ENCODE measurements around the gene PLXDC2. TPM values are rescaled to one million over a fixed set of nuclear protein-coding genes. Genes with fewer than 3 reads are reported as not detected.

PLXDC2 gene
- total and polyA plus RNA-seq, 4 donors: 11.8 to 99.6 (median 40.8) TPM

- Histone ChIP-seq H3K36me3 (ENCODE audit: control insufficient read depth in 4 of 4, insufficient read depth in 4 of 4, low read length in 4 of 4) (peaks cover 0 to 30% (median 10%) of the 10 kb centered on the region in 4 donors), H3K4me3 (no peak overlapping the region), H3K4me1 (ENCODE audit: control insufficient read depth in 5 of 5, insufficient read depth in 5 of 5, low read length in 5 of 5) (peaks cover 1 to 14% (median 9%) of the 10 kb centered on the region in 5 donors), H3K9ac (ENCODE audit: insufficient read depth in 1 of 2, low read length in 2 of 2) (no peak overlapping the region), H3K9me3 (ENCODE audit: control insufficient read depth in 4 of 4, insufficient read depth in 3 of 4, low read length in 3 of 4) (no peaks in the 10 kb centered on the region), H3K27me3 (ENCODE audit: control insufficient read depth in 3 of 3, insufficient read depth in 3 of 3, low read length in 2 of 3) (no peaks in the 10 kb centered on the region), H3K27ac (ENCODE audit: low read depth in 1 of 2, low read length in 1 of 2) (no peak overlapping the region)
- ATAC-seq (ENCODE audit: insufficient read depth, low FRiP score) (no peak), DNase-seq (no peak)
- no peak for TF ChIP-seq CTCF (IDR thresholded peaks at IDR 0.05; ENCODE audit: control extremely low read depth, extremely low read depth)
- WGBS, 2 donors: 64 to 77% methylated on average over 8 of the region's 8 CpGs
Measured at GRCh38 chr10:19862811-19863515, 46.7 kb downstream of the PLXDC2 start.

GRCh38 chr10:19865676-19866075 is 49.4 kb downstream of the PLXDC2 start:
- DNase-seq (no peak), ATAC-seq (ENCODE audit: insufficient read depth, low FRiP score) (no peak)

GRCh38 chr10:19869370-19869769 is 53.1 kb downstream of the PLXDC2 start:
- H3K4me3 ChIP-seq: no peak overlapping the region
- DNase-seq (no peak), ATAC-seq (ENCODE audit: insufficient read depth, low FRiP score) (no peak)
- H3K36me3 ChIP-seq (ENCODE audit: control insufficient read depth in 4 of 4, insufficient read depth in 4 of 4, low read length in 4 of 4): peaks cover 0 to 16% (median 6%) of the 10 kb centered on the region in 4 donors
- TF ChIP-seq CTCF (IDR thresholded peaks at IDR 0.05; ENCODE audit: control extremely low read depth, extremely low read depth): no peak
- peaks cover 0 to 9% (median 0%) of the 10 kb centered on the region in 5 donors for H3K4me1 ChIP-seq (ENCODE audit: control insufficient read depth in 5 of 5, insufficient read depth in 5 of 5, low read length in 5 of 5)
- H3K9me3 ChIP-seq (ENCODE audit: control insufficient read depth in 4 of 4, insufficient read depth in 3 of 4, low read length in 3 of 4): no peaks in the 10 kb centered on the region
- no peaks in the 10 kb centered on the region for H3K27me3 ChIP-seq (ENCODE audit: control insufficient read depth in 3 of 3, insufficient read depth in 3 of 3, low read length in 2 of 3)
- H3K27ac ChIP-seq (ENCODE audit: low read depth in 1 of 2, low read length in 1 of 2): no peak overlapping the region
- no peak overlapping the region for H3K9ac ChIP-seq (ENCODE audit: insufficient read depth in 1 of 2, low read length in 2 of 2)
- WGBS, 2 donors: 90 to 96% methylated on average over 1 of the region's 1 CpG

More at GRCh38 chr10:19865676-19866075, 49.4 kb downstream of the PLXDC2 start:
- Histone ChIP-seq H3K36me3 (ENCODE audit: control insufficient read depth in 4 of 4, insufficient read depth in 4 of 4, low read length in 4 of 4) (peaks cover 0 to 23% (median 7%) of the 10 kb centered on the region in 4 donors), H3K9ac (ENCODE audit: insufficient read depth in 1 of 2, low read length in 2 of 2) (no peak overlapping the region), H3K27ac (ENCODE audit: low read depth in 1 of 2, low read length in 1 of 2) (no peak overlapping the region), H3K9me3 (ENCODE audit: control insufficient read depth in 4 of 4, insufficient read depth in 3 of 4, low read length in 3 of 4) (no peaks in the 10 kb centered on the region), H3K4me1 (ENCODE audit: control insufficient read depth in 5 of 5, insufficient read depth in 5 of 5, low read length in 5 of 5) (peaks cover 0 to 11% (median 9%) of the 10 kb centered on the region in 5 donors), H3K27me3 (ENCODE audit: control insufficient read depth in 3 of 3, insufficient read depth in 3 of 3, low read length in 2 of 3) (no peaks in the 10 kb centered on the region), H3K4me3 (no peak overlapping the region)
- TF ChIP-seq CTCF (IDR thresholded peaks at IDR 0.05; ENCODE audit: control extremely low read depth, extremely low read depth): no peak

All from lung (tissue), 12 donors.